SK-N-SH treated with all-trans-retinoic acid at 6 μM for 48 hours (cell line): ENCODE results near the gene CNPY4.
"Not testable (repeated sequence)": the region's sequence is repeated elsewhere in the genome, so short reads cannot be mapped to it uniquely, and the experiment has no call there.

ENCODE experiments used
- ATAC-seq: fragments of 200-7000 bp; cut with Tn5 transposase; 3 replicates; pipeline ENCODE4 v1.9.1; 2020; ENCODE audit warnings: mild to moderate bottlenecking, moderate library complexity
- CSDC2 ChIP-seq: fragments of 250-450 bp; sonication (Bioruptor Pico); IDR thresholded peaks from 2 replicates; pipeline ENCODE4 v1.5.0; 2020; ENCODE audit warnings: mild to moderate bottlenecking, moderate library complexity
- GLIS3 ChIP-seq: fragments of 250-450 bp; sonication (Bioruptor Pico); IDR thresholded peaks from 2 replicates; pipeline ENCODE4 v1.5.0; 2020; ENCODE audit warnings: mild to moderate bottlenecking, moderate library complexity
- ISL1 ChIP-seq: fragments of 250-450 bp; sonication (Bioruptor Pico); IDR thresholded peaks from 2 replicates; pipeline ENCODE4 v2.1.2; 2022; ENCODE audit warnings: mild to moderate bottlenecking, moderate library complexity
- OSR1 ChIP-seq: fragments of 250-450 bp; sonication (Bioruptor Pico); IDR thresholded peaks from 2 replicates; pipeline ENCODE4 v1.8.0; 2022; ENCODE audit warnings: moderate library complexity, mild to moderate bottlenecking, inconsistent platforms
- RARB ChIP-seq: fragments of 250-450 bp; sonication (Bioruptor Pico); IDR thresholded peaks from 2 replicates; pipeline ENCODE4 v1.8.0; 2021; ENCODE audit warnings: mild to moderate bottlenecking, moderate library complexity
- SNAI2 ChIP-seq: fragments of 250-450 bp; sonication (Bioruptor Pico); IDR thresholded peaks from 2 replicates; pipeline ENCODE4 v1.5.0; 2020; ENCODE audit warnings: mild to moderate bottlenecking, moderate library complexity
- TCF4 ChIP-seq: fragments of 250-450 bp; sonication (Bioruptor Pico); IDR thresholded peaks from 2 replicates; pipeline ENCODE4 v1.8.0; 2021; ENCODE audit warnings: mild to moderate bottlenecking, moderate library complexity, borderline replicate concordance
- TOX ChIP-seq: fragments of 250-450 bp; sonication (Bioruptor Pico); IDR thresholded peaks from 2 replicates; pipeline ENCODE4 v1.8.0; 2021; ENCODE audit warnings: mild to moderate bottlenecking, moderate library complexity, borderline replicate concordance
- ZNF70 ChIP-seq: fragments of 450-650 bp; formaldehyde crosslinking; IDR thresholded peaks from 2 replicates; pipeline ENCODE4 v1.5.0; 2020; ENCODE audit warnings: mild to moderate bottlenecking, moderate library complexity
- TF ChIP-seq, protein P1 (sequence below): fragments of 250-450 bp; sonication (Bioruptor Pico); IDR thresholded peaks from 2 replicates; pipeline ENCODE4 v1.5.1; 2021; ENCODE audit warnings: mild to moderate bottlenecking, moderate library complexity
- TF ChIP-seq, protein P2 (sequence below): fragments of 250-450 bp; sonication (Bioruptor Pico); IDR thresholded peaks from 2 replicates; pipeline ENCODE4 v1.5.1; 2020; ENCODE audit warnings: low read depth, mild to moderate bottlenecking, moderate library complexity
- TF ChIP-seq, protein P3 (sequence below): fragments of 250-450 bp; sonication (Bioruptor Pico); IDR thresholded peaks from 2 replicates; pipeline ENCODE4 v1.5.0; 2020; ENCODE audit warnings: mild to moderate bottlenecking, moderate library complexity
- TF ChIP-seq, protein P4 (sequence below): fragments of 250-450 bp; sonication (Bioruptor Pico); IDR thresholded peaks from 2 replicates; pipeline ENCODE4 v1.8.0; 2021; ENCODE audit warnings: low read depth, mild to moderate bottlenecking, moderate library complexity, borderline replicate concordance
- TF ChIP-seq, protein P5 (sequence below): fragments of 250-450 bp; sonication (Bioruptor Pico); IDR thresholded peaks from 2 replicates; pipeline ENCODE4 v1.8.0; 2020; ENCODE audit warnings: mild to moderate bottlenecking, moderate library complexity, borderline replicate concordance

Gene CNPY4

DNA sequence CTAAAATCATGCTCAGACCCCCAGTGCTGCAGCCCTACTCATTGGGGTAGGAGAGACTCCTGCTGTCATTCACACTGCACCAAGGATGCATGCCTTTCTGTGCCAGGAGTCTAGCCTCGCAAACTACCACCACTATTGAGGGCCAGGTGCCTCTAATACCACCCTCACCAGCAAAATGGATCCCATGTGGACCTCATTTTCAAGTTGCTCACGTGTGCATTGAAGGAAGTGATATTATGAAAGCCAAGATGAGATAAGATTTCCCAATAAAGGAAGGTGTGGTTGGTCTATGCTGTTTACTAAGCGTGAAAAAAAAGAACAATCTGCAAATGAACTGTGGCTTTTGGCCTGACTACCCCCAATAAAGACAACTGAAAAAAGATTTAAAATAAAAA lies 22.1 kb downstream of the CNPY4 start (continued):
- TF ChIP-seq, protein P1, sequence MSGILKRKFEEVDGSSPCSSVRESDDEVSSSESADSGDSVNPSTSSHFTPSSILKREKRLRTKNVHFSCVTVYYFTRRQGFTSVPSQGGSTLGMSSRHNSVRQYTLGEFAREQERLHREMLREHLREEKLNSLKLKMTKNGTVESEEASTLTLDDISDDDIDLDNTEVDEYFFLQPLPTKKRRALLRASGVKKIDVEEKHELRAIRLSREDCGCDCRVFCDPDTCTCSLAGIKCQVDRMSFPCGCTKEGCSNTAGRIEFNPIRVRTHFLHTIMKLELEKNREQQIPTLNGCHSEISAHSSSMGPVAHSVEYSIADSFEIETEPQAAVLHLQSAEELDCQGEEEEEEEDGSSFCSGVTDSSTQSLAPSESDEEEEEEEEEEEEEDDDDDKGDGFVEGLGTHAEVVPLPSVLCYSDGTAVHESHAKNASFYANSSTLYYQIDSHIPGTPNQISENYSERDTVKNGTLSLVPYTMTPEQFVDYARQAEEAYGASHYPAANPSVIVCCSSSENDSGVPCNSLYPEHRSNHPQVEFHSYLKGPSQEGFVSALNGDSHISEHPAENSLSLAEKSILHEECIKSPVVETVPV (CRISPR knock-in tag) = no peak
- TF ChIP-seq RARB (CRISPR knock-in tag) = no peak

DNA sequence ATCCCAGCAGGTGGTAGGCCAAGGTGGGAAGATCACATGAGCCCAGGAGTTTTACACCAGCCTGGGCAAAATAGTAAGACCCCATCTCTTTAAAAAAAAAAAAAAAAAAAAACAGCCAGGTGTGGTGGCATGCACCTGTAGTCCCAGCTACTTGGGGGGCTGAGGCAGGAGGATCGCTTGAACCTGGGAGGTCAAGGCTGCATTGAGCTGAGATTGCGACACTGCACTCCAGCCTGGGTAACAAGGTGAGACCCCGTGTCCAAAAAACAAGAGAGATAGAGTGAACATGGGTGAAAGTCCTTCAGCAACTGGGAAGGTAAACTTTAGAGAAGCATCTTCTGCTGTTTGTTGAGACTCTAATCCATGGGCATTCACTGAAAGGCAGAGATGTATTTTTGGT lies 23.0 kb downstream of the CNPY4 start:
- ATAC-seq = no peak
- no peak for TF ChIP-seq OSR1 (CRISPR knock-in tag)
- no peak for TF ChIP-seq ZNF70 (CRISPR knock-in tag)
- TF ChIP-seq, protein P2, sequence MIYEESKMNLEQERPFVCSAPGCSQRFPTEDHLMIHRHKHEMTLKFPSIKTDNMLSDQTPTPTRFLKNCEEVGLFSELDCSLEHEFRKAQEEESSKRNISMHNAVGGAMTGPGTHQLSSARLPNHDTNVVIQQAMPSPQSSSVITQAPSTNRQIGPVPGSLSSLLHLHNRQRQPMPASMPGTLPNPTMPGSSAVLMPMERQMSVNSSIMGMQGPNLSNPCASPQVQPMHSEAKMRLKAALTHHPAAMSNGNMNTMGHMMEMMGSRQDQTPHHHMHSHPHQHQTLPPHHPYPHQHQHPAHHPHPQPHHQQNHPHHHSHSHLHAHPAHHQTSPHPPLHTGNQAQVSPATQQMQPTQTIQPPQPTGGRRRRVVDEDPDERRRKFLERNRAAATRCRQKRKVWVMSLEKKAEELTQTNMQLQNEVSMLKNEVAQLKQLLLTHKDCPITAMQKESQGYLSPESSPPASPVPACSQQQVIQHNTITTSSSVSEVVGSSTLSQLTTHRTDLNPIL = no peak
- TF ChIP-seq, protein P3, sequence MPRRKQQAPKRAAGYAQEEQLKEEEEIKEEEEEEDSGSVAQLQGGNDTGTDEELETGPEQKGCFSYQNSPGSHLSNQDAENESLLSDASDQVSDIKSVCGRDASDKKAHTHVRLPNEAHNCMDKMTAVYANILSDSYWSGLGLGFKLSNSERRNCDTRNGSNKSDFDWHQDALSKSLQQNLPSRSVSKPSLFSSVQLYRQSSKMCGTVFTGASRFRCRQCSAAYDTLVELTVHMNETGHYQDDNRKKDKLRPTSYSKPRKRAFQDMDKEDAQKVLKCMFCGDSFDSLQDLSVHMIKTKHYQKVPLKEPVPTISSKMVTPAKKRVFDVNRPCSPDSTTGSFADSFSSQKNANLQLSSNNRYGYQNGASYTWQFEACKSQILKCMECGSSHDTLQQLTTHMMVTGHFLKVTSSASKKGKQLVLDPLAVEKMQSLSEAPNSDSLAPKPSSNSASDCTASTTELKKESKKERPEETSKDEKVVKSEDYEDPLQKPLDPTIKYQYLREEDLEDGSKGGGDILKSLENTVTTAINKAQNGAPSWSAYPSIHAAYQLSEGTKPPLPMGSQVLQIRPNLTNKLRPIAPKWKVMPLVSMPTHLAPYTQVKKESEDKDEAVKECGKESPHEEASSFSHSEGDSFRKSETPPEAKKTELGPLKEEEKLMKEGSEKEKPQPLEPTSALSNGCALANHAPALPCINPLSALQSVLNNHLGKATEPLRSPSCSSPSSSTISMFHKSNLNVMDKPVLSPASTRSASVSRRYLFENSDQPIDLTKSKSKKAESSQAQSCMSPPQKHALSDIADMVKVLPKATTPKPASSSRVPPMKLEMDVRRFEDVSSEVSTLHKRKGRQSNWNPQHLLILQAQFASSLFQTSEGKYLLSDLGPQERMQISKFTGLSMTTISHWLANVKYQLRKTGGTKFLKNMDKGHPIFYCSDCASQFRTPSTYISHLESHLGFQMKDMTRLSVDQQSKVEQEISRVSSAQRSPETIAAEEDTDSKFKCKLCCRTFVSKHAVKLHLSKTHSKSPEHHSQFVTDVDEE (CRISPR knock-in tag) = no peak
- no peak for TF ChIP-seq TOX (CRISPR knock-in tag)
- TF ChIP-seq, protein P4, sequence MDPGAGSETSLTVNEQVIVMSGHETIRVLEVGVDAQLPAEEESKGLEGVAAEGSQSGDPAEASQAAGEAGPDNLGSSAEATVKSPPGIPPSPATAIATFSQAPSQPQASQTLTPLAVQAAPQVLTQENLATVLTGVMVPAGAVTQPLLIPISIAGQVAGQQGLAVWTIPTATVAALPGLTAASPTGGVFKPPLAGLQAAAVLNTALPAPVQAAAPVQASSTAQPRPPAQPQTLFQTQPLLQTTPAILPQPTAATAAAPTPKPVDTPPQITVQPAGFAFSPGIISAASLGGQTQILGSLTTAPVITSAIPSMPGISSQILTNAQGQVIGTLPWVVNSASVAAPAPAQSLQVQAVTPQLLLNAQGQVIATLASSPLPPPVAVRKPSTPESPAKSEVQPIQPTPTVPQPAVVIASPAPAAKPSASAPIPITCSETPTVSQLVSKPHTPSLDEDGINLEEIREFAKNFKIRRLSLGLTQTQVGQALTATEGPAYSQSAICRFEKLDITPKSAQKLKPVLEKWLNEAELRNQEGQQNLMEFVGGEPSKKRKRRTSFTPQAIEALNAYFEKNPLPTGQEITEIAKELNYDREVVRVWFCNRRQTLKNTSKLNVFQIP = no peak
- no peak for TF ChIP-seq ISL1 (CRISPR knock-in tag)
- no peak for TF ChIP-seq SNAI2
- TF ChIP-seq, protein P5, sequence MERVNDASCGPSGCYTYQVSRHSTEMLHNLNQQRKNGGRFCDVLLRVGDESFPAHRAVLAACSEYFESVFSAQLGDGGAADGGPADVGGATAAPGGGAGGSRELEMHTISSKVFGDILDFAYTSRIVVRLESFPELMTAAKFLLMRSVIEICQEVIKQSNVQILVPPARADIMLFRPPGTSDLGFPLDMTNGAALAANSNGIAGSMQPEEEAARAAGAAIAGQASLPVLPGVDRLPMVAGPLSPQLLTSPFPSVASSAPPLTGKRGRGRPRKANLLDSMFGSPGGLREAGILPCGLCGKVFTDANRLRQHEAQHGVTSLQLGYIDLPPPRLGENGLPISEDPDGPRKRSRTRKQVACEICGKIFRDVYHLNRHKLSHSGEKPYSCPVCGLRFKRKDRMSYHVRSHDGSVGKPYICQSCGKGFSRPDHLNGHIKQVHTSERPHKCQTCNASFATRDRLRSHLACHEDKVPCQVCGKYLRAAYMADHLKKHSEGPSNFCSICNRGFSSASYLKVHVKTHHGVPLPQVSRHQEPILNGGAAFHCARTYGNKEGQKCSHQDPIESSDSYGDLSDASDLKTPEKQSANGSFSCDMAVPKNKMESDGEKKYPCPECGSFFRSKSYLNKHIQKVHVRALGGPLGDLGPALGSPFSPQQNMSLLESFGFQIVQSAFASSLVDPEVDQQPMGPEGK (CRISPR knock-in tag) = no peak
- no peak for TF ChIP-seq GLIS3
- no peak for TF ChIP-seq CSDC2 (CRISPR knock-in tag)
- no peak for TF ChIP-seq RARB (CRISPR knock-in tag)

DNA sequence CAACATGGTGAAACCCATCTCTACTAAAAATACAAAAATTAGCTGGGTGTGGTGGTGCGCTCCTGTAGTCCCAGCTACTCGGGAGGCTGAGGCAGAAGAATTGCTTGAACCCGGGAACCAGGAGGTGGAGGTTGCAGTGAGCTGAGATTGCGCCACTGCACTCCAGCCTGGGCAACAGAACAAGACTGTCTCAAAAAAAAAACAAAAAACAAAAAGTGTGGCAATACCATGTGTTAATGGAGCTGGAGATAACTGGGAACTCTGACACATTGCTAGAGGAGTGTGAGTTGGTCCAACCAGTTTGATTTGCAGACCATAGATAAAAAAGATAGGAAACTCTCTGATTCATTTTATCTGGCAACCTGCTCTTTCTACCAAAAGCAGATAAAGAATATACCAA lies 26.9 kb downstream of the CNPY4 start:
- not testable (repeated sequence) for ATAC-seq

DNA sequence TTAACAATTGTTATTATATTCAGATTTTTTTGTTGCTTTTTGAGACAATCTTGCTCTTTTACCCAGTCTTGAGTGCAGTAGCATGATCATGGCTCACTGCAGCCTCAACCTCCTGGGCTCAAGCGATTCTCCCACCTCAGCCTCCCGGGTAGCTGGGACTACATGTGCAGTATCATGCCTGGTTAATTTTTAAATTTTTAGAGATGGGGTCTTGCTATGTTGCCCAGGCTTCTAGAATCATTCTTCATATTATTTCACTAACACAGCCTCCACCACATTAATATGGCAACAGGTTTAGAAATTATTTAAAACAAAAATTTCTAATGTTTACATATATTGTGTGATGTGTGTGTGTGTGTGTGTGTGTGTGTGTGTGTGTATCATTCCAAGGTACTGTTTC lies 27.8 kb downstream of the CNPY4 start:
- no peak for TF ChIP-seq SNAI2
- TF ChIP-seq TCF4 = no peak
- TF ChIP-seq, protein P5 (CRISPR knock-in tag) = no peak
- no peak for TF ChIP-seq RARB (CRISPR knock-in tag)
- TF ChIP-seq, protein P3 (CRISPR knock-in tag) = no peak
- ATAC-seq = no peak
